Sigmoid colon (tissue), 7 donors: ENCODE data around the gene DNM2. TPM values are rescaled to one million over a fixed set of nuclear protein-coding genes. Genes with fewer than 3 reads are reported as not detected.

Source experiments
- DNase-seq: peaks from one replicate; pipeline ENCODE4 v3.0.0-alpha.2; 2019
- H3K27ac ChIP-seq, 4 donors: fragments of 200-600 bp; sonication (generic); one replicate each; pipeline ENCODE4 v1.5.1; 2016 to 2019; ENCODE audit warnings: mild to moderate bottlenecking in 1 of 4
- H3K27me3 ChIP-seq, 3 donors: fragments of 200-600 bp; sonication (generic); one replicate each; pipeline ENCODE4 v1.5.1; 2019; ENCODE audit warnings: mild to moderate bottlenecking in 1 of 3
- H3K36me3 ChIP-seq, 4 donors: fragments of 200-600 bp; sonication (generic); one replicate each; pipeline ENCODE4 v1.5.1; 2016 to 2019
- H3K4me1 ChIP-seq, 4 donors: fragments of 200-600 bp; sonication (generic); one replicate each; pipeline ENCODE4 v1.5.1; 2017 to 2019
- H3K4me3 ChIP-seq, 4 donors: fragments of 200-600 bp; sonication (generic); one replicate each; pipeline ENCODE4 v1.5.1; 2017 to 2019; ENCODE audit warnings: mild to moderate bottlenecking in 2 of 4, moderate library complexity in 1 of 4
- H3K9me3 ChIP-seq, 4 donors: fragments of 200-600 bp in 3 of 4; sonication (generic) in 3 of 4; one replicate each; pipeline versions ENCODE4 v1.5.1 to v1.6.1; 2013 to 2019
- EP300 ChIP-seq, 4 donors: sonication (generic); formaldehyde crosslinking; IDR thresholded peaks; one replicate each; pipeline ENCODE4 v1.6.1; 2017; ENCODE audit warnings: antibody characterized with exemption in 4 of 4
- POLR2A ChIP-seq, 2 donors: fragments of 450-650 bp; IDR thresholded peaks; one replicate each; pipeline ENCODE4 v1.6.1; 2016; ENCODE audit warnings: antibody characterized with exemption in 2 of 2, mild to moderate bottlenecking in 2 of 2, moderate library complexity in 2 of 2
- POLR2AphosphoS5 ChIP-seq, 4 donors: sonication (generic); formaldehyde crosslinking; IDR thresholded peaks; one replicate each; pipeline ENCODE4 v1.6.1; 2017; ENCODE audit warnings: antibody characterized with exemption in 4 of 4
- WGBS, 2 donors: extraction: QIAGEN DNeasy Blood & Tissue Kit; methylation state at CpG; one replicate each; pipeline ENCODE4 v1.1.7; 2013; 5-methylcytosine and 5-hydroxymethylcytosine counted together
- intact Hi-C: fragments of 100-400 bp; cut with DNase I; formaldehyde crosslinking; loops from one replicate; pipeline ENCODE4 v1.15.1; 2023
- polyA plus RNA-seq, 3 donors: library from polyadenylated mRNA; stranded (reverse); fragments of 200-250 nt; gene quantifications; one replicate each; pipeline ENCODE4 v1.2.3, GENCODE V29; 2013
- total RNA-seq, 4 donors: library from RNA; depleted of rRNA; stranded (reverse); fragments of >200 nt; gene quantifications; one replicate each; pipeline ENCODE4 v1.1.0, GENCODE V29; 2016
- TF ChIP-seq, protein P1 (sequence below), 4 experiments: fragments of 450-650 bp in 3 of 4; fragments of 200-600 bp in 1 of 4; IDR thresholded peaks; one replicate each; pipeline ENCODE4 v1.5.1; 2016 to 2019; ENCODE audit warnings: antibody characterized with exemption in 4 of 4, mild to moderate bottlenecking in 3 of 4, moderate library complexity in 2 of 4
- donor health status: healthy with polysubstance abuse.
- donor health status: Bipolar disorder and iron deficiency.
- donor health status: healthy.

The DNM2 gene
- total and polyA plus RNA-seq, 7 donors = 53.2 to 326 (median 96.7) TPM

GRCh38 chr19:10747271-10747670 lies 29.4 kb downstream of the DNM2 start:
- Histone ChIP-seq H3K27ac (peak overlapping the region in 1 of 4 donors; percentile 51), H3K4me1 (peaks cover 0 to 59% (median 48%) of the 10 kb centered on the region in 4 donors), H3K4me3 (no peak overlapping the region), H3K36me3 (no peaks in the 10 kb centered on the region), H3K27me3 (no peaks in the 10 kb centered on the region), H3K9me3 (no peaks in the 10 kb centered on the region)
- no peak for DNase-seq
- no peak for TF ChIP-seq POLR2A (IDR thresholded peaks at IDR 0.05)
- no peak for TF ChIP-seq POLR2AphosphoS5 (IDR thresholded peaks at IDR 0.05)
- TF ChIP-seq EP300 (IDR thresholded peaks at IDR 0.05) = no peak
- intact Hi-C loops = no loop called here
- WGBS, 2 donors = 14 to 62% methylated on average over 6 of the region's 6 CpGs

- H3K27me3 ChIP-seq = no peaks in the 10 kb centered on the region
- intact Hi-C loops = no loop called here
- DNase-seq = no peak
- 17 to 56% methylated on average over 8 of the region's 8 CpGs for WGBS, 2 donors
- peak overlapping the region in 1 of 4 donors; percentile 51 for H3K27ac ChIP-seq
- no peaks in the 10 kb centered on the region for H3K9me3 ChIP-seq
- H3K36me3 ChIP-seq = no peaks in the 10 kb centered on the region
- TF ChIP-seq, protein P1, sequence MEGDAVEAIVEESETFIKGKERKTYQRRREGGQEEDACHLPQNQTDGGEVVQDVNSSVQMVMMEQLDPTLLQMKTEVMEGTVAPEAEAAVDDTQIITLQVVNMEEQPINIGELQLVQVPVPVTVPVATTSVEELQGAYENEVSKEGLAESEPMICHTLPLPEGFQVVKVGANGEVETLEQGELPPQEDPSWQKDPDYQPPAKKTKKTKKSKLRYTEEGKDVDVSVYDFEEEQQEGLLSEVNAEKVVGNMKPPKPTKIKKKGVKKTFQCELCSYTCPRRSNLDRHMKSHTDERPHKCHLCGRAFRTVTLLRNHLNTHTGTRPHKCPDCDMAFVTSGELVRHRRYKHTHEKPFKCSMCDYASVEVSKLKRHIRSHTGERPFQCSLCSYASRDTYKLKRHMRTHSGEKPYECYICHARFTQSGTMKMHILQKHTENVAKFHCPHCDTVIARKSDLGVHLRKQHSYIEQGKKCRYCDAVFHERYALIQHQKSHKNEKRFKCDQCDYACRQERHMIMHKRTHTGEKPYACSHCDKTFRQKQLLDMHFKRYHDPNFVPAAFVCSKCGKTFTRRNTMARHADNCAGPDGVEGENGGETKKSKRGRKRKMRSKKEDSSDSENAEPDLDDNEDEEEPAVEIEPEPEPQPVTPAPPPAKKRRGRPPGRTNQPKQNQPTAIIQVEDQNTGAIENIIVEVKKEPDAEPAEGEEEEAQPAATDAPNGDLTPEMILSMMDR (IDR thresholded peaks at IDR 0.05) = no peak
- no peak for TF ChIP-seq POLR2AphosphoS5 (IDR thresholded peaks at IDR 0.05)
- TF ChIP-seq EP300 (IDR thresholded peaks at IDR 0.05) = no peak
- TF ChIP-seq POLR2A (IDR thresholded peaks at IDR 0.05) = no peak
- peaks cover 0 to 60% (median 48%) of the 10 kb centered on the region in 4 donors for H3K4me1 ChIP-seq
- no peak overlapping the region for H3K4me3 ChIP-seq
These were observed 29.8 kb downstream of the DNM2 start for GRCh38 chr19:10747674-10748073.

- intact Hi-C loops = no loop called here
- no peak overlapping the region for H3K4me3 ChIP-seq
- H3K4me1 ChIP-seq = peaks cover 0 to 62% (median 48%) of the 10 kb centered on the region in 4 donors
- H3K27me3 ChIP-seq = no peaks in the 10 kb centered on the region
- no peak for DNase-seq
- no peaks in the 10 kb centered on the region for H3K9me3 ChIP-seq
- TF ChIP-seq POLR2A (IDR thresholded peaks at IDR 0.05) = no peak
- no peak for TF ChIP-seq POLR2AphosphoS5 (IDR thresholded peaks at IDR 0.05)
- TF ChIP-seq, protein P1 (IDR thresholded peaks at IDR 0.05) = no peak
- 53 to 83% methylated on average over 20 of the region's 20 CpGs for WGBS, 2 donors
- H3K27ac ChIP-seq = peak overlapping the region in 3 of 4 donors; percentile 25 to 57 (median 51)
- no peaks in the 10 kb centered on the region for H3K36me3 ChIP-seq
These were observed 30.5 kb downstream of the DNM2 start for GRCh38 chr19:10748195-10748926.

DNA sequence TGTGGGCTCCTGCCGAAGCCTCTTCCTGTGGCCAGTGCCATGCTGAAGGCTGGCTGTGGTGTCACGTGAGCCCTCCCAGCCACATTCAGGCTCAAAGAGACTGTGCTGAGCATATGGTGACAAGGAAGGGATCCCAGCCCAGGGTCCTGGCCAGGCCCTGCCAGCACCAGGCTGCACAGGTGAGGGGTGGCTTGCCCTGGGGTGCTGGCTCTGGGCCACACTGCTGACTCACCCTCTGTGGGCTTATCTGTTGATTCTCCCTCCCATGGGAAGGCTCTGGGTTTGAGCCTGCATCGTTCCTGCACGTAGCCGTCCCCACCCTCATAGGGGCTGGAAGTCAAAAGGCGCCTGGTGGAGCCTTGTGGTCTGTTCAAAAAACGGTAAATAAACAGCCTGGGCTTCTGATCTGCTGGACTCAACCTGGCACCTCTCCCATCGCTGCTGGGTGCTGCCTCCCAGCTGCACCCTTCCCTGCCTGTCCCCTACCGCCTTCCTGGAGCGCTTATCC lies 31.1 kb downstream of the DNM2 start:
- WGBS, 2 donors = 10 to 47% methylated on average over 10 of the region's 10 CpGs
- Histone ChIP-seq H3K4me1 (peaks cover 0 to 60% (median 46%) of the 10 kb centered on the region in 4 donors), H3K27ac (peak overlapping the region; percentile 25 to 57 (median 43)), H3K4me3 (no peak overlapping the region), H3K36me3 (no peaks in the 10 kb centered on the region), H3K9me3 (no peaks in the 10 kb centered on the region), H3K27me3 (no peaks in the 10 kb centered on the region)
- no peak for DNase-seq
- intact Hi-C loops = no loop called here
- TF ChIP-seq EP300 (IDR thresholded peaks at IDR 0.05) = no peak
- TF ChIP-seq, protein P1 (IDR thresholded peaks at IDR 0.05) = no peak
- no peak for TF ChIP-seq POLR2A (IDR thresholded peaks at IDR 0.05)
- TF ChIP-seq POLR2AphosphoS5 (IDR thresholded peaks at IDR 0.05) = no peak
